ENCODE measurements around the gene WRAP73. TPM values are rescaled to one million over a fixed set of nuclear protein-coding genes. Genes with fewer than 3 reads are reported as not detected.

The WRAP73 gene
- polyA plus RNA-seq, 2 of the 4 experiments (the other 2 are of a cell fraction), result 15.4 to 16.1 TPM

DNA sequence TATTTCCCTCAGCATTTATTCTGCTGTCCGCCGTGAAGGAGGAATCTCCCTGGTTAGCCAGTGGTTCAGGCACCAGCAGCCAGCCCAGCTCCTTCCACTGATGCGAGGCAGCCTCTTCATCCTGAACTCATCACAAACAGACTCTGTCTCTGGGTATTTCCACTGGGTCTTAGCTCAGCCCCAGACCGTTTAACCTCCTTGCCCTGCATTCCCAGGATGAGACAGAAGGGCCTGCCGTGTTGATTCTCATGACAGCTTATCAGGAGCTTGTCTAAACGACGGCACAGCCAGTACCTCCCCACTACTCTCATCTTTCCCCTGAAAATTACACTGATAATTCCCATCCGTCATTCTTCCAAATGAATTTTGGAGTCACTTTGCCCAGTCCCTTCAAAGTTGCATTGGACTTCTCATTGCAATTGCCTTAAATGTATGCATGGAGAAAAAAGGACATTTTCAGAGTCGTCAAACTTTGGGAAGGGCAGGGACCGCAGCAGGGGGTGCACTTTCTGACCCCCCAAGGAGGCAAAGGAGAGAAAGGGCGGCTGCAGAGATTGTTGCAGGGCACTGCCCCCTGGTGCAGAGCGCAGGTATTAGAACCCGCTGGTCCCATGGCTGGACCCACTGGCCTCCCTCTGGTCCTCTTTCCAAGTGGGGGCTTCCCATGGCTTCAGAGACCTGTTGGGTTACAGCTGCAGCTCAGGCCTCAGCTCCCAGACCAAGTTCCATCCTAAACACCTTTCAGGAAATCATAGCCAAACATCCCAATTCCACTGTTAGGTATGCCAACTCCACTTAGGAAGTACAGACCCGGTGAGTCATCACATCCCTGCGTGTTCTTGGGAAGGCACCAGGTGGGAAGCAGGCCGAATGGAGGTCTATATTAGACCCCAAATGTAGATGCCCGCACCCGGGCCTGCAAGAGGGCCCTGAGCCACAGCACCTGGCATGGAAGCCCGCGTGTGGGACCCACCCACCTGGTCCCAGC is 34.9 kb downstream of the WRAP73 start:
- no peak for FAIRE-seq
- peak in 1 of 2 experiments; percentile 36; a peak in 2 of 6 replicates for ATAC-seq
- Histone ChIP-seq H3K9me3 (no peaks in the 10 kb centered on the region), H3K27ac (0 out of 6 replicates have a peak overlapping the region, but pooled peaks of 1 of the 2 experiments have one; percentile 24), H3K4me2 (no peak overlapping the region), H3K4me1 (peaks cover 32% of the 10 kb centered on the region), H3K4me3 (no peak overlapping the region)
- 32% methylated on average over 15 of the region's 20 CpGs for WGBS (ENCODE audit: missing lambda C conversion rate)
- peak in 1 of 2 experiments; percentile 38 for DNase-seq (ENCODE audit: low read depth in 1 of 2, low spot score in 1 of 2)
- CTCF ChIA-PET, result interaction anchor here (0.6 to 2.3 kb wide), 23 partner anchors 11 to 149 kb away, joined by 3 to 10 read pairs (median 4); no protein-coding TSS in a partner anchor
- TF ChIP-seq MAX (IDR thresholded peaks at IDR 0.05), result no peak
- TF ChIP-seq ELK1 (IDR thresholded peaks at IDR 0.05; ENCODE audit: low read depth, low read length), result no peak
- TF ChIP-seq NR3C1 (IDR thresholded peaks at IDR 0.05), result no peak
- no peak for TF ChIP-seq ATOH8 (CRISPR knock-in tag; IDR thresholded peaks at IDR 0.05; ENCODE audit: low read depth)
- TF ChIP-seq PHF8 (IDR thresholded peaks at IDR 0.05; ENCODE audit: borderline replicate concordance, low read depth), result no peak
- TF ChIP-seq RCOR1 (IDR thresholded peaks at IDR 0.05; ENCODE audit: low read depth, low read length), result no peak
- TF ChIP-seq TP53 (CRISPR knock-in tag; IDR thresholded peaks at IDR 0.05), result no peak
- TF ChIP-seq HES2 (IDR thresholded peaks at IDR 0.05), result no peak
- TF ChIP-seq ZSCAN20 (CRISPR knock-in tag; IDR thresholded peaks at IDR 0.05), result no peak
- no peak for TF ChIP-seq POLR2AphosphoS2 (conservative IDR thresholded peaks at IDR 0.05; ENCODE audit: low read length)
- TF ChIP-seq TFCP2L1 (CRISPR knock-in tag; IDR thresholded peaks at IDR 0.05), result no peak
- TF ChIP-seq HOXB5 (CRISPR knock-in tag; IDR thresholded peaks at IDR 0.05), result no peak
- TF ChIP-seq CEBPB (IDR thresholded peaks at IDR 0.05), result no peak
- TF ChIP-seq JUN (IDR thresholded peaks at IDR 0.05), result no peak
- no peak for TF ChIP-seq CBX2 (IDR thresholded peaks at IDR 0.05; ENCODE audit: borderline replicate concordance, low read depth)
- TF ChIP-seq, protein P1, sequence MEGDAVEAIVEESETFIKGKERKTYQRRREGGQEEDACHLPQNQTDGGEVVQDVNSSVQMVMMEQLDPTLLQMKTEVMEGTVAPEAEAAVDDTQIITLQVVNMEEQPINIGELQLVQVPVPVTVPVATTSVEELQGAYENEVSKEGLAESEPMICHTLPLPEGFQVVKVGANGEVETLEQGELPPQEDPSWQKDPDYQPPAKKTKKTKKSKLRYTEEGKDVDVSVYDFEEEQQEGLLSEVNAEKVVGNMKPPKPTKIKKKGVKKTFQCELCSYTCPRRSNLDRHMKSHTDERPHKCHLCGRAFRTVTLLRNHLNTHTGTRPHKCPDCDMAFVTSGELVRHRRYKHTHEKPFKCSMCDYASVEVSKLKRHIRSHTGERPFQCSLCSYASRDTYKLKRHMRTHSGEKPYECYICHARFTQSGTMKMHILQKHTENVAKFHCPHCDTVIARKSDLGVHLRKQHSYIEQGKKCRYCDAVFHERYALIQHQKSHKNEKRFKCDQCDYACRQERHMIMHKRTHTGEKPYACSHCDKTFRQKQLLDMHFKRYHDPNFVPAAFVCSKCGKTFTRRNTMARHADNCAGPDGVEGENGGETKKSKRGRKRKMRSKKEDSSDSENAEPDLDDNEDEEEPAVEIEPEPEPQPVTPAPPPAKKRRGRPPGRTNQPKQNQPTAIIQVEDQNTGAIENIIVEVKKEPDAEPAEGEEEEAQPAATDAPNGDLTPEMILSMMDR (IDR thresholded peaks at IDR 0.05), result peak; percentile 61
- no peak for TF ChIP-seq FOSL2 (IDR thresholded peaks at IDR 0.05)
- TF ChIP-seq FOSL2 (CRISPR knock-in tag; IDR thresholded peaks at IDR 0.05), result peak; percentile 65
- no peak for TF ChIP-seq JUNB (IDR thresholded peaks at IDR 0.05)
- peak; percentile 69 to 74 for TF ChIP-seq RAD21 (conservative IDR thresholded peaks at IDR 0.05 in 1 of 2, IDR thresholded peaks at IDR 0.05 in 1 of 2)
- TF ChIP-seq FOXS1 (CRISPR knock-in tag; IDR thresholded peaks at IDR 0.05), result no peak
- no peak for TF ChIP-seq USF2 (IDR thresholded peaks at IDR 0.05)
- no peak for TF ChIP-seq KDM1A (IDR thresholded peaks at IDR 0.05; ENCODE audit: low read depth)
- TF ChIP-seq CHD2 (IDR thresholded peaks at IDR 0.05; ENCODE audit: low read length, partially characterized antibody), result no peak
- TF ChIP-seq SMC3 (IDR thresholded peaks at IDR 0.05), result peak; percentile 64
- no peak for TF ChIP-seq HEYL (CRISPR knock-in tag; IDR thresholded peaks at IDR 0.05)
- TF ChIP-seq RNF2 (IDR thresholded peaks at IDR 0.05; ENCODE audit: borderline replicate concordance, low read depth), result no peak
- TF ChIP-seq POLR2A (IDR thresholded peaks at IDR 0.05; ENCODE audit: low read length), result no peak
- POLR2A ChIA-PET, result no interaction called here
